Activated naive CD4-positive, alpha-beta T cell treated with anti-CD3 and anti-CD28 coated beads for 36 hours (primary cell): Measurements from ENCODE around the gene DTX2. TPM values are rescaled to one million over a fixed set of nuclear protein-coding genes. Genes with fewer than 3 reads are reported as not detected.
"Not testable (repeated sequence)": the region's sequence is repeated elsewhere in the genome, so short reads cannot be mapped to it uniquely, and the experiment has no call there.

ENCODE experiments used
- CTCF ChIA-PET: fragments of 350-600 bp; sonication (Branson Sonifier 250); formaldehyde crosslinking; loops from one replicate; lab custom pipeline; 2021; ENCODE audit warnings: antibody characterized with exemption; lab: Charles Lee
- DNase-seq: peaks from one replicate; pipeline ENCODE4 v3.0.0-alpha.2; 2020
- H3K27ac Mint-ChIP-seq: one replicate; pipeline ENCODE4 v1.8.0; 2021; ENCODE audit warnings: mild to moderate bottlenecking, mixed read lengths
- H3K27me3 Mint-ChIP-seq: one replicate; pipeline ENCODE4 v1.8.0; 2021; ENCODE audit warnings: low read depth, mixed read lengths
- H3K36me3 Mint-ChIP-seq: one replicate; pipeline ENCODE4 v1.8.0; 2021; ENCODE audit warnings: low read depth, mixed read lengths
- H3K4me1 Mint-ChIP-seq: one replicate; pipeline ENCODE4 v1.8.0; 2021; ENCODE audit warnings: low read depth, mixed read lengths
- H3K4me3 Mint-ChIP-seq: one replicate; pipeline ENCODE4 v1.8.0; 2021; ENCODE audit warnings: mild to moderate bottlenecking, moderate library complexity, mixed read lengths
- H3K9me3 Mint-ChIP-seq: one replicate; pipeline ENCODE4 v1.8.0; 2021; ENCODE audit warnings: mixed read lengths
- intact Hi-C: fragments of 100-400 bp; cut with micrococcal nuclease; formaldehyde crosslinking; loops from one replicate; pipeline ENCODE4 v1.15.1; 2023
- total RNA-seq, 2 experiments: library from RNA; stranded (reverse); gene quantifications; one replicate each; pipeline ENCODE4 v1.2.3, GENCODE V29; 2021

Gene DTX2
- total RNA-seq, 2 experiments from 2014 or later: 17.9 to 22.0 TPM

DNA sequence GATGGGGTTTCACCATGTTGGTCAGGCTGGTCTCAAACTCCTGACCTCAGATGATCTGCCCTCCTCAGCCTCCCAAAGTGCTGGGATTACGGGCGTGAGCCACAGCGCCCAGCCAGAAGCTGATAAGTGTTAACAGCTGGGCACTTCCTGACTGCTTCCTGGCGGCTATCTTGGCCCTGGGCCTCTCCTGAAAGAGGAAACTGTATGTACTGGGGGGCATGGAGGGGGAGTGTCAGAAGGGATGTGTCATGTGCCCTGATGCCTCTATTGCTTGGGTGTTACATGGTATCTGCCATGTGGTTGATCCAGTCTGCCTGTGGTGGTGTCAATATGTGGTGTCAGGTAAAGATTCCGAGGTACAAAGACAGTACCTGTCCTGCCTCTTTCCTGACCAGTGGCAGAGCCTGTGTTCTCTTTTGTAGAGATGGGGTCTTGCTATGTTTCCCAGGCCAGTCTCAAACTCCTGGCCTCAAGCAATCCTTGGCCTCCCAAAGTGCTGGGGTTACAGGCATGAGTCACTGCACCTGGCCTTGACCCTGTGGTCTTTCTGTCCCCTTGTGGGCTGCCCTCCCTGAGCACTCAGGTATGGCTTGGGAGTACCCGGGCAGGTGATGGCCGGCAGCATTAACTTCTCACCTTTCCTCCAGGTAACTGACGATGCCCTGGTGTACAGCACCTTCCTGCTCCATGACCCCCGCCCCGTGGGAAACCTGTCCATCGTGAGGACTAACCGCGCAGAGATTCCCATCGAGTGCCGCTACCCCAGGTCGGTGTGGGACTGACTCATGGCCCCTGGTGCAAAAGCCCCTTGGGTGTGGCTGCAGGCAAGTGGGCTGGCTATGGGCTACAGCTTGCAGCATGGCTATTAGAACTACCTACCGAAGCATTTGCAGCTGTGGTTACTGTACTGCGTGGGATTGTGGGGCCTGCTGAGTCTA is 32.4 kb upstream of the DTX2 start:
- H3K4me1 Mint-ChIP-seq: peaks cover 5% of the 10 kb centered on the region
- DNase-seq: no peak
- intact Hi-C loops: no loop called here
- CTCF ChIA-PET: interaction anchor here (1.2 kb wide), 1 partner anchor 13 kb away, joined by 4 read pairs; no protein-coding TSS in a partner anchor
- H3K27ac Mint-ChIP-seq: no peak overlapping the region
- H3K9me3 Mint-ChIP-seq: no peaks in the 10 kb centered on the region
- no peak overlapping the region for H3K4me3 Mint-ChIP-seq
- no peaks in the 10 kb centered on the region for H3K27me3 Mint-ChIP-seq
- H3K36me3 Mint-ChIP-seq: no peaks in the 10 kb centered on the region

DNA sequence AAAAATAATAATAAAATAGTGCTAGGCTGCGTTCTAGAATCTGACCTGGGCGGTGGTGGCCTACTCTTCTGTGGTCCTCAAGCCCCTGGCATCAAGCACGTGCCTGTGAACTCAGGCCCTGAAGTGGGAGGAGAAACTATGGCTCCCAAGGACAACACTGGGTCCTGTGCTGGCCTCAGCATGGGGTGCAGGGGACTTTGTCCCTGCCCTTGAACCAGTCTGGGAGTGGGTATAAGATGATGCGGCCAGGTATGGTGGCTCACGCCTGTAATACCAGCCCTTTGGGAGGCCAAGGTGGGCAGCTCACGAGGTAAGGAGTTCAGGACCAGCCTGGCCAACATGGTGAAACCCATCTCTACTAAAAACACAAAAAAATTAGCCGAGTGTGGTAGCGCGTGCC is 31.3 kb upstream of the DTX2 start:
- Mint-ChIP-seq H3K27ac (no peak overlapping the region), H3K36me3 (peaks cover 2% of the 10 kb centered on the region), H3K4me3 (no peak overlapping the region), H3K4me1 (peaks cover 5% of the 10 kb centered on the region), H3K27me3 (no peaks in the 10 kb centered on the region), H3K9me3 (no peaks in the 10 kb centered on the region)
- intact Hi-C loops: no loop called here
- CTCF ChIA-PET: no interaction called here
- DNase-seq: no peak

DNA sequence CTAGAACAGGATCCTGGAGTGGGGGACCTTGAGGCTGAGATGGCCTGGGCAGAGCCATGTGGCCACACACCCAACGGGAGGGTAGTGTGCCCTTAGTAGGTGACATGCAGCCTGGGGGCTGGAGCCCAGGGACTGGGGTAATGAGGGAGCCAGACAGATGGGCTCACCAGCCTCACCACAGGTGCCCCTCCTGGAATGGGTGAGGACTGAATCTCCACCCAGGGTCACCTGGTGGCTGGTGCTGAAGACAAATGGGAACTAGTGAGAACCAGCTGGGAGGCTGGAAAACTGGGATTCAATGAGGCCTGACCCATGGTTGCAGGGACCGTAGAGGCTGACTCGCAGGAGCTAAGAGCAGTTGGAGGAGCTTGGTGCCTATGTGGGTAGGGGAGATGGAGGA is 30.7 kb upstream of the DTX2 start:
- Mint-ChIP-seq H3K36me3 (peaks cover 2% of the 10 kb centered on the region), H3K9me3 (no peaks in the 10 kb centered on the region), H3K4me1 (peaks cover 5% of the 10 kb centered on the region), H3K27me3 (no peaks in the 10 kb centered on the region), H3K4me3 (no peak overlapping the region), H3K27ac (no peak overlapping the region)
- intact Hi-C loops: no loop called here
- DNase-seq: no peak
- CTCF ChIA-PET: interaction anchor here (1.0 kb wide), 1 partner anchor 12 kb away, joined by 3 read pairs; no protein-coding TSS in a partner anchor

DNA sequence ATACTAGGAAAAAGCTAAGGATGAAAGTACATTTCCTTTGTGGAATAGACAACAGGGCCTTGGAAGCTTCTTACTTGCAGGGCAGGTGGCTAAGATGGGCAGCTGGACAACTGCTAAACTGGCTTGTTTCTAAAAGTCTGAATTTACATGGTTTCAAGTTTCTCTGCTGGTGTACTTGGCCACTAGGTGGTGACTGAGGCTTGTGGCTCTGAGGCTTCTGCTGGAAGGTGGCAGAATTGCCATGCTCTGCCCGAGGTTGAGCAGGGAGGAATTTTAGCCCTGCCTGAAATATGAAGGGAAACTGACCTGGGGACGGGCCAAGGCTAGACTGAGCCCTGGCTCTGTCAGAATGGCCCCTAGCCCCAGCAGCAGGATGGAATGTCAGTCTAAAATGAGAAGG is 23.6 kb upstream of the DTX2 start:
- H3K4me3 Mint-ChIP-seq, H3K36me3 Mint-ChIP-seq, H3K4me1 Mint-ChIP-seq, H3K27ac Mint-ChIP-seq, CTCF ChIA-PET, H3K27me3 Mint-ChIP-seq, intact Hi-C loops, H3K9me3 Mint-ChIP-seq: not testable (repeated sequence)
- DNase-seq: peak; percentile 80

DNA sequence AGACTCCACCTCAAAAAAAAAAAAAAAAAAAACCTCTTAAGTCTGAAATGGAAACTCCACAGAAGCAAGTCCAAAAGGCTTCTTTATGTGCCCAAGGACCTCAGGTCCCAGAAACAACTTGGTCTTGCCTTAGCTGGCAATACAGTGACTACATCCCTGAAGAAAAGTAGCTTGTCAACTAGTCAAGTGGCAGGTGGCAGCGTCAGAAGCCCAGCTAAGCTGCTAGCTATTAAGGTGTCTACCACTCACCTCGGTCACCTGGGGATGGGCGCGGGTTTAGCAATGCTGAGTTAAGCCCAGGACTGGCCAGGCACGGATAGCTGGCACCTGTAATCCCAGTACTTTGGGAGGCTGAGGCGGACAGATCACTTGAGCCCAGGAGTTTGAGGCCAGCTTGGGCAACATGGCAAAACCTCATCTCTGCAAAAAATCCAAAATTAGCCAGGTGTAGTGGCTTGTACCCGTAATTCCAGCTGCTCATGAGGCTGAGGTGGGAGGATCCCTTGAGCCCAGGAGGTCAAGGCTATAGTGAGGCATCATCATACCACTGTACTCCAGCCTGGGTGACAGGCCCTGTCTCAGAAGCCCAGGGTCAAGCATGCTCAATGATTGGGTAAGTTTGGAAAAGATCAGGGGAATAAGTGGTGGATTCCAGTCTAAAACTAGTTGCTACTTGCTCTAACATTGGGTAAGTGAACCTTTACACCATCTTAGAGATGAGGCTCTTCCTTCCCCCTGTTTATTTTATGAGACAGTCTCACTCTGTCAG is 22.2 kb upstream of the DTX2 start:
- CTCF ChIA-PET, H3K4me3 Mint-ChIP-seq, intact Hi-C loops, H3K9me3 Mint-ChIP-seq, DNase-seq, H3K27me3 Mint-ChIP-seq, H3K27ac Mint-ChIP-seq, H3K36me3 Mint-ChIP-seq: not testable (repeated sequence)
- H3K4me1 Mint-ChIP-seq: peaks cover 11% of the 10 kb centered on the region

DNA sequence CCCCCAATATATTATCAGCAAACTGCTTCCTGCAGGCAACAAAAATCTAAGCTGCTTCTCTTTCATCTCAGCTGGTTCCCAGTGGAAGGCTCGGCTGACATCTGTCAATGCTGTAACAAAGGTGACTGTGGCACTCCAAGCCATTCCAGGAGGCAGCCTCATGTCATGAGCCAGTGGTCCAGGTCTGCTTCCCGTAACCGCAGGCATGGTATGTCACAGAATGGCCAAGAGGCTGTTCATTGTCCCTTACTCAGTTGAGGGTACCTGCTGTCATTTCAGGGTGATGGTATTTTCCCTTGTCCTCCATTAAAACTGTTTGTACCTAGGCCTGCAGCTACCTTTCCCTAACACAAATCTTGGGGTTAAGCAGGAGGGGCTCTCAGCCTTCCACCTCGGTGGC is 21.1 kb upstream of the DTX2 start:
- H3K27ac Mint-ChIP-seq, H3K9me3 Mint-ChIP-seq: not testable (repeated sequence)

DNA sequence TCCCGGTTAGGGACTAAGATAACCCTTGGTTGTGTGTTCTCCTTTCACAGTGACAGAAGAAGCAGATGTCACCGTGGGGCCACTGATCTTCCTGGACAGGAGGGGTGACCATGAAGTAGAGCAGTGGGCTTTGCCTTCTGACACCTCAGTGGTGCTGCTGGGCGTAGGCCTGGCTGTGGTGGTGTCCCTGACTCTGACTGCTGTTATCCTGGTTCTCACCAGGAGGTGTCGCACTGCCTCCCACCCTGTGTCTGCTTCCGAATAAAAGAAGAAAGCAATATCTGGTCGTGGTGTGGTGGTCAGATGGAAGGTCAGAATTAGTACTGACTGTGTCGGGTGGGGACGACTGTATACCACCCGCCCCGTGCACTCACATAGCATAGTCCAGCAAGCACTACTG is 19.7 kb upstream of the DTX2 start:
- intact Hi-C loops, H3K4me3 Mint-ChIP-seq, H3K27ac Mint-ChIP-seq, H3K9me3 Mint-ChIP-seq, H3K36me3 Mint-ChIP-seq, DNase-seq, CTCF ChIA-PET, H3K27me3 Mint-ChIP-seq: not testable (repeated sequence)
- peaks cover 20% of the 10 kb centered on the region for H3K4me1 Mint-ChIP-seq

More for the DNA sequence above, 21.1 kb upstream of the DTX2 start:
- intact Hi-C loops, H3K36me3 Mint-ChIP-seq, DNase-seq, H3K27me3 Mint-ChIP-seq, H3K4me3 Mint-ChIP-seq: not testable (repeated sequence)
- H3K4me1 Mint-ChIP-seq: peaks cover 18% of the 10 kb centered on the region
- CTCF ChIA-PET: interaction anchor here (0.6 kb wide), 1 partner anchor 12 kb away, joined by 3 read pairs; no protein-coding TSS in a partner anchor

DNA sequence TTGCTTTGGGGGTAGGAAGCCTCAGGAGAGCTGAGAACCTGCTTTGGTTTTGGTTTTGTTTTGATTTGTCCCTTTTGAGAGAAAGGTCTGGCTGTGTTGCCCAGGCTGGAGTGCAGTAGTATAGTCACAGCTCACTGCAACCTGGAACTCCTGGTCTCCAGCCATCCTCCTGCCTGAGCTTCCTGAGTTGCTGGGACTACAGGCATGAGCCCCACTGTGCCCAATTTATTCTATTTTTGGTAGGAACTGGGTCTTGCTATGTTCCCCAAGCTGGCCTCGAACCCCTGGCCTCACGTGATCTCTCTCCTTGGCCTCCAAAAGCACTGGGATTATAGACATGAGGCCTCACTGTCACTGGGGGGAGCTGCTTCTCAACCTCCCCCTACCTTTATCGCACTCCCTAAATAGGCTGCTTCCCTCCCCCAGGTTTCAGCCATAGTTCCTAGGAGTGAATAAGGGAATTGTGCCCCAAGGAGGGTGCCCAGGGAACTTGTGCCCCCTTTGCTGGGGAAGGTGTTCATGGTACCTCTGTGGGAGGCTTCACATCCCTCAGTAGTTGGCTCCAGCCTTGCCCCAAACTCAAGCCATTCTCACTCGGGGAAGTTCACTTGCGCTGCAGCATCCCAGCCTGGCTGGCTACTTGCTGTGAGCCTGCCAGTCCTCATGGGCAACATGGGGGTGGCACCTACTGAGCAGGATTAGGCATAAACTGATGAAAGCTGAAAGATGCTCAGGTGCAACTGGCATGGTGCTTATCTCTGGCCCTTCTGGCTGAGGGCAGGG is 18.7 kb upstream of the DTX2 start:
- DNase-seq, H3K36me3 Mint-ChIP-seq, H3K4me3 Mint-ChIP-seq, H3K9me3 Mint-ChIP-seq, intact Hi-C loops, H3K27me3 Mint-ChIP-seq, H3K27ac Mint-ChIP-seq: not testable (repeated sequence)
- CTCF ChIA-PET: interaction anchor here (1.1 kb wide), 1 partner anchor 166 kb away, joined by 4 read pairs; no protein-coding TSS in a partner anchor
- H3K4me1 Mint-ChIP-seq: peaks cover 20% of the 10 kb centered on the region

DNA sequence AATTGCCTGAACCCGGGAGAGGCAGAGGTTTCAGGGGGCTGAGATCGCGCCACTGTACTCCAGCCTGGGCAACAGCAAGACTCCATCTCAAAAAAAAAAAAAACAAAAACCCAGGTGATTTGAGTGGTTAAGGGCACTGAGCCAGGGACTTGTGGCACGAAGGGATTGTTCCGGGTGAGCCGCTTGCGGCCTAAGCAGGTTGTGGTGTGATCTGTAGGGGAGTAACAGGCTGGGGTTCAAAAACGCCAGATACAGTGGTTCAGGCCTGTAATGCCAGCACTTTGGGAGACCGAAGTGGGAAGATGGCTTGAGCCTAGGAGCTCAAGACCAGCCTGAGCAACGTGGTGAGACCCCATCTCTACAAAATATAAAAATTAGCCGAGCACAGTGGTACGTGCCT is 17.7 kb upstream of the DTX2 start:
- CTCF ChIA-PET, H3K27me3 Mint-ChIP-seq, H3K9me3 Mint-ChIP-seq, intact Hi-C loops, H3K36me3 Mint-ChIP-seq: not testable (repeated sequence)
- H3K4me3 Mint-ChIP-seq: peak overlapping the region; percentile 42
- H3K27ac Mint-ChIP-seq: peak overlapping the region; percentile 80
- peak; percentile 37 for DNase-seq
- H3K4me1 Mint-ChIP-seq: peaks cover 20% of the 10 kb centered on the region

DNA sequence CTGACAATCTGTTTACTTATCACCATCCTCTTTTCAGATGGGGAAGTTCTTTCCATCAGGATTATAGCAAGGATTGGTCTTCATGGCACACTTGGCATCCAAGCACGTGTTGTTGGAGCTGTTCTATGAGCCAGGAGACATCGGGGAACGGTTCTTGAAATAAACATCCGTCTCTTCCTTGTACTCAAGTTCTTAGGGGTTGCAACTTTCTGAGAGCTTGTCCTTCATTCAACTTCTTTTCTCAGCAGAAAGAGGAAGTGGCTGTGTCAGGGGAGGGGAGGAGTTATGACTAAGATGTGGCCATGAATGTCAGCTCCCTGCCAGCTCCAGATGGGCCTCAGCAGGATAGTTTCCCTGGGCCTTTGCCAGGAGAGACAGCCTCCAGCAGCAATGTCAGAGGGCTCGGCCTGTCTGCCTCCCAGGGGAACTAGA is 15.9 kb upstream of the DTX2 start:
- H3K27me3 Mint-ChIP-seq, H3K36me3 Mint-ChIP-seq, CTCF ChIA-PET, intact Hi-C loops, H3K9me3 Mint-ChIP-seq: not testable (repeated sequence)
- Mint-ChIP-seq H3K27ac (peak overlapping the region; percentile 89), H3K4me3 (peak overlapping the region; percentile 45), H3K4me1 (peaks cover 20% of the 10 kb centered on the region)
- peak; percentile 50 for DNase-seq

DNA sequence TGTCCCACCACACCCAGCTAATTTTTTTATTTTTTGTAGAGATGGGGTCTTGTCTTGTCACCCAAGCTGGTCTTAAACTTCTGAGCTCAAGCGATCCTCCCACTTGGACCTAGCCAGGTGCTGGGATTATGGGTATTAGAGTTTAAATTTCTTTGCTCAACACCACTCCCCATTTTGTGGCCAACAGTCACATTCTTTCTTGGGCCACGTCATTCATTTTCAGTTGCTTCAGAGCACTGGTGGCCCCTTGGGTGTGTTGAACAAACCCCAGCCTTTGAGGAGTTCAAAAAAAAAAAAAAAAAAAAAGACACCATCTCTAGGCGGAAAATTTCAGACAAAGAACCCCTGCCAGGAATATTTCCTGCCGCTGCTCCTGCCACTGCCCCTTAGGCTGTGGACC is 4.5 kb upstream of the DTX2 start:
- H3K4me1 Mint-ChIP-seq, H3K36me3 Mint-ChIP-seq, H3K9me3 Mint-ChIP-seq, CTCF ChIA-PET, DNase-seq, H3K4me3 Mint-ChIP-seq, intact Hi-C loops, H3K27ac Mint-ChIP-seq, H3K27me3 Mint-ChIP-seq: not testable (repeated sequence)

DNA sequence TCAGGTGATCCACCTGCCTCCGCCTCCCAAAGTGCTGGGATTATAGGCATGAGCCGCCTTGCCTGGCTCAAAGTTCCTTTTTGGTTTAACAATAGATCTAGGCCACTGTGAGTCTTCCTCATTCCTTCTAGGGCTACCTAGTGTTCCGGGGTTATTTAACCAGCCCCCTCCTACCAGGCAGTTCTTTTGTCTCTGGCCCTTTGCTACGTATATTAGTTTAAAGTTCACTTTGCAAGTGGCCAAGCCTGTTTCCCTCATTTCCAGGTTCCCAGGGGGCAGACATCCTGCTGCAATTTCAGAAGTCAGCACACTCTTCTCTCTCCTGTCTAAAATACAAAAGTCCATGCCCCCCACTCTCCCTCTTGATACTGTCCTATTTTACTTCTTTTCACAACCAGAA is 3.0 kb upstream of the DTX2 start:
- H3K27me3 Mint-ChIP-seq, CTCF ChIA-PET: not testable (repeated sequence)

More for the DNA sequence above, 3.0 kb upstream of the DTX2 start:
- H3K9me3 Mint-ChIP-seq, H3K36me3 Mint-ChIP-seq, H3K4me3 Mint-ChIP-seq, H3K27ac Mint-ChIP-seq, DNase-seq, intact Hi-C loops, H3K4me1 Mint-ChIP-seq: not testable (repeated sequence)
